Measurements from ENCODE around the gene LRRC15.

DNA sequence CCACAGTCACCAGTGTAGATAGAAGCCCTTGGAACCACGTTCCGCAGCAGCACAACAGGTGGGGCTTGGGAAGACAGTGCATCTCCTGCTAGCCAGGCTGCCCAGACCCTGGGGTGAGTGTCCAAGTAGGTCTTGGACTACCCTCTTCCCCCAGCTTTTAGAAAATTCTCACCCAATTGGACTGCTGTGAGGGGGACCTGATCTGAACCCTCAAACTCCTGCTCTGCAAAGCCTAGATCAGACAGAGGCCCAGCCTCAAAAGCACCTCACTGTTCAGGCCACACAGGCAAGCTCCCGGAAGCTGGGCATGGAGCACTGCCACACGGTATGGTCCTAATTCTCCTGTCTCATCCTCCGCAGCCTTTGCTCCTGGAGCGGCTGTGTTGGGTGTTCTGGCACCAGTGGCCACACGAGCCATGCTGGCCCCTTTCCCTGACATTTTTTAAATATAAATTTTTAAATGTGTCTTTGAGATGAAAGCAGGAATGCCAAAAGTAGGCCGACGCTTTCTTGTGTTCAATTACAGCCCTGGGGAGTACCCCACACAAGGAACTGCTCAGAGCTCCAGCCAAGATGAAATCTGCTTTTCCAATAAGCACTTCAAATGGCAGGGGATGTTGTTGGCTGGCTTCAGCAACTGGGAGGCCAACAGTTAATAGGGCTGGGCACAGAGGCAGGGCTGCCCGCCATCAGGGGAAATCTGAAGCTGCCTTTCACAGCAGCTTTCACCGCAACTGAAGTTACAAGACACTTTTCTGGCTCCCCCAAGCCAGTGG is 59.3 kb downstream of the LRRC15 start:
- TF ChIP-seq POLR2A (IDR thresholded peaks at IDR 0.05; ENCODE audit: low read depth, low read length): no peak
- TF ChIP-seq, protein P1, sequence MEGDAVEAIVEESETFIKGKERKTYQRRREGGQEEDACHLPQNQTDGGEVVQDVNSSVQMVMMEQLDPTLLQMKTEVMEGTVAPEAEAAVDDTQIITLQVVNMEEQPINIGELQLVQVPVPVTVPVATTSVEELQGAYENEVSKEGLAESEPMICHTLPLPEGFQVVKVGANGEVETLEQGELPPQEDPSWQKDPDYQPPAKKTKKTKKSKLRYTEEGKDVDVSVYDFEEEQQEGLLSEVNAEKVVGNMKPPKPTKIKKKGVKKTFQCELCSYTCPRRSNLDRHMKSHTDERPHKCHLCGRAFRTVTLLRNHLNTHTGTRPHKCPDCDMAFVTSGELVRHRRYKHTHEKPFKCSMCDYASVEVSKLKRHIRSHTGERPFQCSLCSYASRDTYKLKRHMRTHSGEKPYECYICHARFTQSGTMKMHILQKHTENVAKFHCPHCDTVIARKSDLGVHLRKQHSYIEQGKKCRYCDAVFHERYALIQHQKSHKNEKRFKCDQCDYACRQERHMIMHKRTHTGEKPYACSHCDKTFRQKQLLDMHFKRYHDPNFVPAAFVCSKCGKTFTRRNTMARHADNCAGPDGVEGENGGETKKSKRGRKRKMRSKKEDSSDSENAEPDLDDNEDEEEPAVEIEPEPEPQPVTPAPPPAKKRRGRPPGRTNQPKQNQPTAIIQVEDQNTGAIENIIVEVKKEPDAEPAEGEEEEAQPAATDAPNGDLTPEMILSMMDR (IDR thresholded peaks at IDR 0.05; ENCODE audit: extremely low read depth in 1 of 2, insufficient read depth in 1 of 2, low read depth in 1 of 2, low read length in 2 of 2): no peak
- TF ChIP-seq, protein P2, sequence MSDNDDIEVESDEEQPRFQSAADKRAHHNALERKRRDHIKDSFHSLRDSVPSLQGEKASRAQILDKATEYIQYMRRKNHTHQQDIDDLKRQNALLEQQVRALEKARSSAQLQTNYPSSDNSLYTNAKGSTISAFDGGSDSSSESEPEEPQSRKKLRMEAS (IDR thresholded peaks at IDR 0.05; ENCODE audit: insufficient read depth, insufficient read length): no peak
